Hindlimb muscle (tissue), 1 donor: ENCODE measurements around the gene GNS. TPM values are rescaled to one million over a fixed set of nuclear protein-coding genes. Genes with fewer than 3 reads are reported as not detected.

Source experiments
- DNase-seq: peaks from one replicate; pipeline ENCODE4 v3.0.0-alpha.2; 2013
- polyA plus RNA-seq: library from polyadenylated mRNA; unstranded; fragments of 120-200 nt; gene quantifications from one replicate; pipeline ENCODE4 v1.2.1, GENCODE V29; 2013; ENCODE audit not compliant: insufficient read length

The GNS gene
- polyA plus RNA-seq, 1 donor: 60.6 TPM

- DNase-seq: no peak
Observed at GRCh38 chr12:64735442-64735841, 23.8 kb downstream of the GNS start.

DNA sequence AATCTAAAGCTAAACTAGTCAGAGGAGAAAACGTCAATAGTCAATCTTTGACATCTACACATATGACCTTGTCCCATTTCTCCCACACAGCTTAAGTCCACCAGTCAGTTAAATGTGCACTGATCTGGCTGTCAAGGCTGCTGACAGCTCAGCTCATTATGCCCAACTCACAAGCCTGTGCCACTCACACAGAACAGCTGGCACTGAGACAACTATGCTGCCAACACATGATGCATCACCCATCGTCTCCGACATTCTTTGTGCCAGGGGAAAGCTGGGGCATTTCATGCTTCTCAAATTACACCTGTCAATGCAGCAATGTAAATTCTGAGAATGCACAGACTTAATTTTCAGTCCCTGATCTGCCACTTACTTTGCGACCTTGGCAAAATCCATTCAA is 25.3 kb downstream of the GNS start:
- no peak for DNase-seq

DNA sequence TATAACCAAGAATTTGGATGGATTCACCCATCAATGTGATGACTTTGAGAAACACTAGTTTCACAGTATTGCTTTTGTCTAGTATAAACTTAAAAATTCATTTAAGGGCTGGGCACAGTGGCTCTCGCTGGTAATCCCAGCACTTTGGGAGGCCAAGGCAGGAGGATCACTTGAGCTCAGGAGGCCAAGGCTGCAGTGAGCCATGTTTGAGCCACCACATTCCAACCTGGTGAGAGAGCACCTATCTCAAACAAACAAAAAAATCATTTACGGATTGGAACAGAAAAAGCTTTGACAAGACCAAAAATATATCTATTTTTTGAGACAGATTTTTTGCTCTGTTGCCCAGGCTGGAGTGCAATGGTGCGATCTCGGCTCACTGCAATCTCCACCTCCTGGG is 27.5 kb downstream of the GNS start:
- no peak for DNase-seq

DNA sequence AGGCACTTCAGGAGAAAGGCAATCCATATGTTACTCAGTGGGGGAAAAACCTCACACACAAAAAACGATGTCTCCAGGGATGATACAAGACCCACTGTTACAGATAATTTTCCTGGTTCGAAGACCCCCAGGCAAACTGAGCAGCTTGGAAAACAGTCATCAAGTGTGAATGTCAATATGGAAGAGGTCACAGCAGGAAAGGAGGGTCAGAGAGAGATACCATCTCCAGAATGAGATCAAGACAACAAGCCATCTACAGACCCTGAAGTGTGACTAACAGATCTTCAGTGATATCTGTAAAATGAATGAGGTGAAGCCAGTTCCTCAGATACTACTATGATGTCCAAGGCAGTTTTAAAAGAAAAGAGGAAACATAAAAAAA is 28.6 kb downstream of the GNS start:
- no peak for DNase-seq

DNA sequence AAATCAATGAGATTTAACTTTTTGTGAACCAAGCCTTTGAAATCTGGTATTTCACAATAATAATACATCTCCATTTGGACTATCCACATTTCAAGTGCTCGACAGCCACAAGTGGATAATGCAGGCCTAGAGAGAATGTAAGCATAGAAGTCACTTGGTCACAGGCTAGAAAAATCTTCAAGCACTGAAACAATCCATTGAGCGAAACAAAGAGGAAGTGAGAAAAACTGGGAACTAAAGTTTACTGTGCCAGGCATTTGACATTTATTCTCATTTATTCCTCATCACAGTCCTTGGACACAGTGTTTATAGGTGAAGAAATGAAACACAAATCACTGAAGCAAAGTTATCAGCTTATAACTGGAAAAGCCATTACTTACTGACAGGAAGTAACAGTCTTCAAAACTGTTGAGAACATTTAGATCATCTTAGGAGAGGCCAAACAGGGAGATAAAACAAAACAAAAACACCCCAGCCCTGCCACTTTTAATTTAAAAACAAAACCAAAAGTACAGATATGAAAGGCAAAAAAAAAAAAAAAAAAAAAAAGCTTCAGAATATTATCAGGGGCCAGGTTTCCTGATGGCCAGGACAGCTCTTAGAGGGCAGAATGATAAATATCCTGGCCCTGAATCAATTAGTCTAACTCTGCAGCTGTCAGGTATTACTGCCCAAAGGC is 29.2 kb downstream of the GNS start:
- DNase-seq: no peak

DNA sequence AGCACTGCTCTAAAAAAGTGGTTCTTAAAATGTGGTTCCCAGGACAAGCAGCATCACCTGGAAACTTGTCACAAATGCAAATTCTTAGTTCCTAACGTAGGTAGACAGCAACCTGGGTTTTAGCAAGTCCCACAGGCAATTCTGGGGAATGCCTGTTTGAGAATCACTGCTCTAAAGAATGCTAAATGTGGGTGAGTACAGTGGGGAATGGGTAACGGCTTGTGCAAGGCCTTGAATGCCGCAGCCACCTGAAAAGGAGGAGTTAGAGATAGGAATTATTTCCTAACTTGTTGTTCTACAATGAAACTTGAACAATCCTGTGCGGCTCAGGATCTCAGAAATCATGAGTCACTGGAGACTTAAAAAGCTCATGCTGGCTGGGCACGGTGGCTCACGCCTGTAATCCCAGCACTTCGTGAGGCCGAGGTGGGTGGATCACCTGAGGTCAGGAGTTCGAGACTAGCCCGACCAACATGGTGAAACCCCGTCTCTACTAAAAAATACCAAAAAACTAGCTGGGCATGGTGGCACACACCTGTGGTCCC is 34.9 kb downstream of the GNS start:
- DNase-seq: no peak

- DNase-seq: no peak
Observed at GRCh38 chr12:64723630-64724029, 35.6 kb downstream of the GNS start.

GRCh38 chr12:64722835-64723234 is 36.4 kb downstream of the GNS start:
- no peak for DNase-seq

GRCh38 chr12:64720884-64721283 is 38.3 kb downstream of the GNS start:
- DNase-seq: no peak

GRCh38 chr12:64718649-64719048 is 40.6 kb downstream of the GNS start:
- DNase-seq: no peak

- no peak for DNase-seq
Observed at GRCh38 chr12:64716839-64717455, 42.3 kb downstream of the GNS start.

- no peak for DNase-seq
Observed at GRCh38 chr12:64716371-64716770, 42.8 kb downstream of the GNS start.

DNA sequence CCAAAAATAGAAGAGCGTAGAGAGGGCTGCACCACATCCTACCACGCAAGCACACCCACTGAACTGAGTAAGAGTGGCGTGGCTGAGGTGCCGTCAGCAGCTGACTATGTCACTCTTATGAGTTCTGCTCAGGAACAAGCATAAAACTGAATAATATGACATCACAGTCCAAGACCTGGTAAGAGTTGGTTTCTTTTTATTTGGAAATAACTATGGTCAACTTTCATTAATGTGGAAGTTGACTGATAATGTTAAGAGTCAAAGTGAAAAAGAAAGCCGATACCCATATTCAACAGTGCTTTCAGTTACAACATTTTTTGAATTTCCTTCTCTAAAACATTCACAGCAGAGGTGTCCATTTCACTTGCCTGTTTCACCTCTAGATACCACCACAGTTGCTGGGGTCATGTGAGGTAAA is 44.6 kb downstream of the GNS start:
- no peak for DNase-seq

DNA sequence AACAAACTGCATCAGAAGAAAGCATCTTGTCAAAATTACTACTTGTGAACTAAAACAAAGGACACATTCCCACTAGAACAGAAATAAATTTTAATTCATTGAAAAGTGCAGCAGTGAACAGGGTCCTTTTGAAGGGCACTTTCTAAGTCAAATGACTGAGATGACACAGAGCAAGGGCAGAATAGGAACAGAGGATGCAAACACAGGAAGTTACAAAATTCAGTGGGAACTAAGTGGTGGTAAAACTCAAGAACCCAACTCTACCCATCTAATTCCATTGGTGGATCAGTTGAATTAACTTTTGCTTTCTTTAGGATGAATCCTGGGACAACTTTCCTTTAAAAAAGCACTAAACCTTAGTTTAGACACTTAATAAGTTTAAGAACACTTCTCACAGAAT is 45.8 kb downstream of the GNS start:
- DNase-seq: no peak

GRCh38 chr12:64709429-64709828 is 49.8 kb downstream of the GNS start:
- DNase-seq: no peak

- DNase-seq: no peak
Observed at GRCh38 chr12:64707926-64708325, 51.3 kb downstream of the GNS start.

DNA sequence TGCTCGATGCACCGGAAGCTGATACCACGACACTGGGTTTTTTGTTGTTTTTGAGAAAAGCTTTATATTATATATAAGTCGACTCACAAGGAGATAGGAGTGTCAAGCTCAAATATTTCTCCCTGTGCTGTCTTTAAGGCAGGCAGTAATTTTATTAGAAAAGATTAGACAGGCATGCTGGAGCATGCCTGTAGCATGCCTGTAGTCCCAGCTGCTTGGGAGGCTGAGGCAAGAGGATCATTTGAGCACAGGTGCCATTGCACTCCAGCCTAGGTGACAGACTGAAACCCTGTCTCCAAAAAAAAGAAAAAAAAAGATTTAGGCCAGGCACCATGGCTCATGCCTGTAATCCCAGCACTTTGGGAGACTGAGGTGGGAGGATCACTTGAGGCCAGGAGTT is 51.8 kb downstream of the GNS start:
- no peak for DNase-seq

- DNase-seq: peak; percentile 87
Observed at GRCh38 chr12:64706857-64707256, 52.3 kb downstream of the GNS start.

DNA sequence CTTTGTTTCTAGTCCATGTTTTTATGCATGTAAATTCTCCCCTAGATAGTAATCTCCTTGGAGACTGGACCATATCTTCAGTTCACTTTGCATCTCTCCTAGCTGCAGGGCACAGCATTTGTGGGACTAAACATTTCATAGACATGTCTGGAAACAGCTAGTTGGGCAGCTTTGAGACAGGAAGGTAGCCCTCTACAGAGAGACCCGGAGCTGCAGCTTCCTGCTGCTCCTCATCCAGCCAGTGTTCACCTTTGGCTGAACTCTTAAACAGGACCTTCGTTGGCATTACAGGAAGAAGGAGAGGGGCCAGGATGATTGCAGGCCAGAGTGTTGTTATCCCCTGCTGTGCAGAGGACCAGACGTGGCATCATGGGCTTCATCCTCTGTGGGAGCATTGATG is 52.9 kb downstream of the GNS start:
- DNase-seq: no peak

DNA sequence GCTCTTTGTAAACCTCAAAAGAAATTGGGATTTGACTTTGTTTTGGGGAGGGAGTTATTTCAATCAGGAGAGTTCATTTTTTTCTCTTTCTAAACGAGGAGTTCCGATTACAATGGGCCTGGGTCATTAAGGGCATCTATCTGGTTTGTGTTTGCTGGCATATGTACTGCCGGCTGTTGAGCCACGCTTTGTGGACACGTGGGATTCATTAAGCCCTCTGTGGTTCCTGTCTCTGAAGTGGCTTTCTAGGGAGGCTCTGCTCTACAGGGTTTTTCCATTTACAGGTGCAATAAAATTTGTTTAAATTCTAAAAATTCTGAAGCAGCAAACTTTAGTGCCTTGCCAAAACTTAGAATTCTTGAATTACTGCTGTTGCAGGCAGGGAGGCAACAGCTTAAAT is 57.9 kb downstream of the GNS start:
- DNase-seq: no peak

DNA sequence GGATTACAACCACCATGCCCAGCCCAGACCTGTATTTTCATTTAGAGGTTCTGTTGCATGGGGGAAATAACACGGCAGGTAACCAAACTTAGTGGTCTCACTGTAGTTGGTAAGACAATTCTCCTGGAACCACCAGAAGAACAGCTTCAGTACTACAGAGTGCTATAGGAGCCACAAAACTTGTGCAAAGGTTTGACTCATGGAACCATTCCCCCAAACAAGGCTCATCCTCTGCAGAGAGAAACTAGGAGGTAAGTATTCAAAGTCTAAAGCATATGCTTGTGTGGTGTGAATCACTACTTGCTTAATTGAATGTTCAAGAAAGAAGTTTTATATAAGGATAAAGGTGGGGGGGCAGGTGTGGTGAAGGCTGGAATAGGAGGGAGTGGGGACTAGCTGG is 58.7 kb downstream of the GNS start:
- no peak for DNase-seq

- DNase-seq: no peak
Observed at GRCh38 chr12:64699504-64700115, 59.6 kb downstream of the GNS start.

GRCh38 chr12:64696080-64696741 is 63.0 kb downstream of the GNS start:
- DNase-seq: no peak

DNA sequence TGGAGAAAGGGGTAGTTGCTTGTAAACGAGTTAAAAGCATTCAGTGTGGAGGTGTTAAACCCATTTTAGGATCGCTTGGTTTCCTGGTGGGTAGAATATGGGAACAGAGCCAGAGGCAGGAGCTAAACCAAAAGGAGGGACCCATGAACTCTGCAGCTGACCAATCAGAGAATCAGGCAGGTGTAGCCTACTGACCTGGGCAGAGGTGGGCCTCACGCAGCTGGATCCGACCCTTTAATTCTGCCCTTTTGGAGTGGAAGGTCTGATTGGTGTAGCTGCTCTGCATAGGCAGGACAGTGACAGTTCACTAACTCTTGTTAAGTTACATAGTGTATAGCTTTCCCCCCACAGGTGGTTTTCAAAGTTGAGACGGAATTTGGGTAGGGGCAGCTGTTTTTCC is 63.7 kb downstream of the GNS start:
- DNase-seq: no peak
